Inferior parietal cortex (tissue), 1 donor: ENCODE data around the gene OR10G3.
"Not testable (repeated sequence)": the region's sequence is repeated elsewhere in the genome, so short reads cannot be mapped to it uniquely, and the experiment has no call there.

ENCODE experiments used
- DNase-seq: peaks from one replicate; pipeline ENCODE4 v3.0.0-alpha.2; 2016; ENCODE audit errors: extremely low spot score

OR10G3 gene

GRCh38 chr14:21579976-21580375 lies at the start of gene OR10G3:
OR10G3 (minus strand) TSS chr14:21580076; CDS start chr14:21570744, 9,332 bp downstream.
- no peak for DNase-seq

DNA sequence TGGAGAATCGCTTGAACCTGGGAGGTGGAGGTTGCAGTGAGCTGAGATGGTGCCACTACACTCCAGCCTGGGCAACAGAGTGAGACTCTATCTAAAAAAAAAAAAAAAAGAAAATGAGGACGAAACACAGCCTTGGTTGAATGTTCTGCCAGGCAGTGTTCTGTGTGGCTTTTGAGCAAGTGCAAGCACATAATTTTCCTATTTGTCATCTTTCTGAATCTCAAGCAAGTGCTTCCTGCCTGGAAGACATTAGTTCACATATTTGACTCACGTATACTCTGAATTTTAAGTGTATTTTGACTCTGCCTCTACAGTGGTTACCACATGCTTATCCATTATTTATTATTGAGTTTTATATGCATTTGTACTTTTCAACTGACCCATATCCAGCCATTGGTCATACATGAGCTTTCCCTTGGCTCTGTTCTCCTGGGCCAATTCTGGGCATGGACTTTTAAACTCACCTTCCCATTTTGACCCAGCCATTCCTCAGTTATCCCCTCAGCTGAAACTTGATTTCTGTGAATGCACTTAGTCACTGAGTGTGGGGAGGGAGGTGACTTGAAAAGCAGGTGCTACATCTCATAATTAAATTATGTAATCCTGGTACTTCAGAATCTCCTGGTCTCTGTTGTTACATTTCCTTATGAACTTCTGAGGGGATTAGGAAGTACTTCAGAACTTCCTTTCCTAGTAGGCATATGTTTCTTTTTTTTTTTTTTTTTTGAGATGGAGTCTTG lies 46.8 kb upstream of the OR10G3 start:
- no peak for DNase-seq

- DNase-seq: no peak
Measured at GRCh38 chr14:21617614-21618013, 37.7 kb upstream of the OR10G3 start.

- DNase-seq: no peak
Measured at GRCh38 chr14:21614240-21614639, 34.4 kb upstream of the OR10G3 start.

DNA sequence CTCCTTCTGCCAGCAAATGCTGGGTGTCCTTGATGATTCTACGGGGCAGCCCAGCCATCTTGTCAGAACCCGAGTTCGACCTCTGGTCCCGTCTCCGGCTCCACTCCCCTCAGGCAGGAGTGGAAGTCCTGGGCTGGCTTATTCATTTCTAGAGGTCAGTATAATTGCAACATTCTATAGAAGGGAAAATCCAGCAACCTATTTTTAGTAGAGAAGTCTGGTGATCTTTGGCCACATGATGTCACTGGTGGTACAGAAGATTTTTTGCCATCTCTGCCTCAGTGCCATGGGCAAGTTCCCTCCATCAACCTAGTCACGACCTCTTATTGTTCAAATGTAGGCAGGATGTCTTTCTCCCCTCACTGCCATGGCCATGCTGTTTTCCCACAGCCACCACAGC lies 32.4 kb upstream of the OR10G3 start:
- no peak for DNase-seq

- not testable (repeated sequence) for DNase-seq
Measured at GRCh38 chr14:21602181-21602580, 22.3 kb upstream of the OR10G3 start.

GRCh38 chr14:21589317-21589716 lies 9.4 kb upstream of the OR10G3 start:
- no peak for DNase-seq

- no peak for DNase-seq
Measured at GRCh38 chr14:21575661-21576060, 4.2 kb downstream of the OR10G3 start.

GRCh38 chr14:21572604-21573003 lies 7.3 kb downstream of the OR10G3 start:
- DNase-seq: no peak

DNA sequence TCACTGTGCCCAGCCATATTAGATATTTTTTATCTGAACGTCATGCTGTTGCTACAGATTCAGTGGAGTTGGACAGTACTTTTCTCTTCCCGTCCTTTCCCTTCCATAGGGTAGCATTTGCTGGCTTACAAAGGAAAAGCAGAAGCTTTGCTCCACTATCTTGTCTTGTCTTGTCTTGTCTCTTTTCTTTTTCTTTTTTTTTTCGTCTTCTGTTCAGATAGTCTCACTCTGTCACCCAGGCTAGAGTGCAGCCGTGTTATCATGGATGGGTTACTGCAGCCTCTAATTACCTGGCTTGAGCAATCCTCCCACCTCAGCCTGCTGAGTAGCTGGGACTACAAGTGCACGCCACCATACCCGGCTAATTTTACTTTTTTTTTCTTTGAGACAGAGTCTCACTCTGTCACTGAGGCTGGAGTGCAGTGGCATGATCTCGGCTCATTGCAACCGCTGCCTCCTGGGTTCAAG lies 21.1 kb downstream of the OR10G3 start:
- DNase-seq: no peak

- DNase-seq: peak; percentile 98
Measured at GRCh38 chr14:21557084-21557901, 22.6 kb downstream of the OR10G3 start.

GRCh38 chr14:21556378-21557083 lies 23.3 kb downstream of the OR10G3 start:
- DNase-seq: no peak

GRCh38 chr14:21553266-21553665 lies 26.6 kb downstream of the OR10G3 start:
- no peak for DNase-seq

DNA sequence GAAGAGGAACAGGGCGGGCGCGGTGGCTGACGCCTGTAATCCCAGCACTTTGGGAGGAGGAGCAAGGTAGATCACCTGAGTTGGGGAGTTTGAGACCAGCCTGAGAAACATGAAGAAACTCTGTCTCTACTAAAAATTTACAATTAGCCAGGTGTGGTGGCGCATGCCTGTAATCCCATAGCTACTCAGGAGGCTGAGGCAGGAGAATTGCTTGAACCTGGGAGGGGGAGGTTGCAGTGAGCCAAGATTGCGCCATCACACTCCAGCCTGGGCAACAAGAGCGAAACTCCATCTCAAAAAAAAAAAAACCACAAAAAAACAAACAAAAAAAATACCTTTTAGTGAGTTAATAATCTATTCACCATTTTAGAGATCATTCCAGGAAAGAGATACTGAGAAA lies 35.3 kb downstream of the OR10G3 start:
- DNase-seq: not testable (repeated sequence)

- DNase-seq: no peak
Measured at GRCh38 chr14:21543963-21544362, 35.9 kb downstream of the OR10G3 start.

GRCh38 chr14:21543521-21543960 lies 36.3 kb downstream of the OR10G3 start:
- DNase-seq: no peak

GRCh38 chr14:21541413-21542074 lies 38.3 kb downstream of the OR10G3 start:
- no peak for DNase-seq

DNA sequence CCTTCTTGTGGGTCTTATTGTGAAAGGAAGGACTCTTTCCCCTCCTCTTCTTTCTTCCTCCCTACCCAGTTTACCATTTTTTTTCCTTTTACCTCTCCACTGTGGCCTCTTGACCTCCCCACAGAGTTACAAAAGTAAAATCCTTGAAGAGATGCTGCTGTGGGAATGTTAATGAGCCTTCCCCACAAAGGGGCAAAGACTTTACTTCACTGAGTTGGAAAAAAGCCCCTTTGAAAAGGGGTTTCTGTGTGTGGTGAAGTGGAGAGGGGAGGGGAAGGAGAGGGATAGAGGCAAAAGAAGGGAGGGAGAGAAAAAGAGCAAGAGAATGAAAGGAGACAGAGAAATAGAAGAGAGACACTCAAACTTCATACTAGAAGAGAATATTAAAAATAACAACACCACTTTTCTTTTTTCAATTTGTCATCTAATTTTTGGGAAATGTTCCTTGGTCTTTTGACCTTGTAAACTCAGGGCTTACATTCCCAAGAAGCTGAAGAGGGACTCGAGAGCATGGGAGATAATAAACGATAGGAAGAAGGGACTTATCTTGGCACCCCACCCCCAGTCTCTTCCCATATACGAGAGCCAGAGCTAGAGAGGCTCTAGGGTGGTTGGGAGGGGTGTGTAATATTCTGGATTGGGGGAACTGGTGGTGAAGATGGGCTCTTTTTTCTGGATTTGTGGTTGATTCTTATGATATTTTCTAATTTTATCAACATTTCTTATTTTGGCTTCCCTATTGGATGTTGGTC lies 40.5 kb downstream of the OR10G3 start:
- DNase-seq: no peak

DNA sequence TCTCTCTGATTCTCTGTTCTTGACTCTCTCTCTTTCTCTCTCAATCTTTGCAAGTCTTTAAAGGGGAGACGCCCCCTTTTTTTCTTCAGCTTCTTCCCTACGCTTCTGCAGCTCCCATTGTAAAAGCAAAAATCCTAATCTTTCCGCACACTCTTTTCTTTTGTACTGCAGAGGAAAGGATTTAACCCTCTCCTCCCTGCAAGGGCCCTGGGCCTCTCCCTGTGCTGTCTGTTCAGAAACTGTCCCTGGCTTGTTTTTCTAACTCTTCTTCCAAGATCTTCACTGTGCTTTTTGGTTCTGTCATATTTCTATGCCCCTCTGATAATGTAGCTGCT lies 42.8 kb downstream of the OR10G3 start:
- no peak for DNase-seq

- no peak for DNase-seq
Measured at GRCh38 chr14:21536418-21537089, 43.3 kb downstream of the OR10G3 start.
